NCI-H2196 treated with DMSO at 0.1 percent for 48 hours (cell line): Measurements from ENCODE around the gene GALNT16.

ENCODE experiments used
- DNase-seq: peaks from one replicate; lab custom pipeline; 2025; ENCODE audit not compliant: unreplicated experiment; lab: John Stamatoyannopoulos, UW

The GALNT16 gene

GRCh38 chr14:69400154-69400553 lies 140.2 kb downstream of the GALNT16 start:
- DNase-seq, result no peak

- DNase-seq, result no peak
These were observed 141.9 kb downstream of the GALNT16 start for GRCh38 chr14:69401841-69402240.

- no peak for DNase-seq
These were observed 144.5 kb downstream of the GALNT16 start for GRCh38 chr14:69404478-69404877.

- no peak for DNase-seq
These were observed 144.9 kb downstream of the GALNT16 start for GRCh38 chr14:69404883-69405282.

- no peak for DNase-seq
These were observed 145.8 kb downstream of the GALNT16 start for GRCh38 chr14:69405762-69406161.
